Neural progenitor cell (in vitro differentiated cells): Measurements from ENCODE around the gene AKAP6. TPM values are rescaled to one million over a fixed set of nuclear protein-coding genes. Genes with fewer than 3 reads are reported as not detected.

ENCODE experiments used
- DNase-seq: peaks from one replicate; pipeline ENCODE4 v3.0.0-alpha.2; 2016; ENCODE audit warnings: low spot score
- H2AFZ ChIP-seq: fragments of 200-600 bp; sonication (generic); replicated peaks from 2 replicates; pipeline ENCODE4 v1.6.1; 2016; ENCODE audit warnings: antibody characterized with exemption
- H3F3A ChIP-seq: fragments of 200-600 bp; sonication (generic); 2 replicates; pipeline ENCODE4 v1.6.1; 2016; ENCODE audit warnings: antibody characterized with exemption, low read depth
- H3K27ac ChIP-seq: fragments of 200-600 bp; sonication (generic); 2 replicates; pipeline ENCODE4 v1.5.1; 2016; ENCODE audit warnings: mild to moderate bottlenecking
- H3K27me3 ChIP-seq: fragments of 200-600 bp; sonication (generic); 2 replicates; pipeline ENCODE4 v1.6.1; 2016; ENCODE audit warnings: mild to moderate bottlenecking, moderate library complexity
- H3K36me3 ChIP-seq: fragments of 200-600 bp; sonication (generic); 2 replicates; pipeline ENCODE4 v1.5.1; 2016
- H3K4me1 ChIP-seq: fragments of 200-600 bp; sonication (generic); 2 replicates; pipeline ENCODE4 v1.6.1; 2016; ENCODE audit warnings: mixed run types
- H3K4me2 ChIP-seq: fragments of 200-600 bp; sonication (generic); 2 replicates; pipeline ENCODE4 v1.6.1; 2016
- H3K4me3 ChIP-seq: fragments of 200-600 bp; sonication (generic); 2 replicates; pipeline ENCODE4 v1.5.1; 2016
- H3K79me2 ChIP-seq: fragments of 200-600 bp; sonication (generic); 2 replicates; pipeline ENCODE4 v1.6.1; 2016; ENCODE audit warnings: low read depth
- H3K9ac ChIP-seq: fragments of 200-600 bp; sonication (generic); 2 replicates; pipeline ENCODE4 v1.6.1; 2016
- H3K9me3 ChIP-seq: fragments of 200-600 bp; sonication (generic); 2 replicates; pipeline ENCODE4 v1.5.1; 2016; ENCODE audit warnings: low read depth
- H4K20me1 ChIP-seq: fragments of 200-600 bp; sonication (generic); 2 replicates; pipeline ENCODE4 v1.6.1; 2016; ENCODE audit warnings: low read depth
- H3K27ac Mint-ChIP-seq: 3 replicates; pipeline ENCODE4 v1.8.0; 2021; ENCODE audit warnings: mixed read lengths
- H3K27me3 Mint-ChIP-seq: 2 replicates; pipeline ENCODE4 v1.8.0; 2022; ENCODE audit warnings: low read depth, mild to moderate bottlenecking, inconsistent platforms, moderate library complexity, mixed read lengths; ENCODE audit not compliant: insufficient read depth
- H3K36me3 Mint-ChIP-seq: 3 replicates; pipeline ENCODE4 v1.8.0; 2021; ENCODE audit warnings: mixed read lengths
- H3K4me1 Mint-ChIP-seq: 3 replicates; pipeline ENCODE4 v1.8.0; 2021; ENCODE audit warnings: mixed read lengths
- H3K4me3 Mint-ChIP-seq: 3 replicates; pipeline ENCODE4 v1.8.0; 2021; ENCODE audit warnings: mild to moderate bottlenecking, moderate library complexity, mixed read lengths
- H3K9me3 Mint-ChIP-seq: 3 replicates; pipeline ENCODE4 v1.8.0; 2020; ENCODE audit warnings: mixed read lengths
- EZH2 ChIP-seq: fragments of 200-600 bp; sonication (generic); IDR thresholded peaks from 2 replicates; pipeline ENCODE4 v1.6.1; 2017; ENCODE audit warnings: antibody characterized with exemption, mild to moderate bottlenecking, moderate library complexity
- EZH2phosphoT487 ChIP-seq: fragments of 200-600 bp; sonication (generic); IDR thresholded peaks from 2 replicates; pipeline ENCODE4 v1.6.1; 2017; ENCODE audit warnings: antibody characterized with exemption
- total RNA-seq: library from RNA; depleted of rRNA; stranded (reverse); fragments of >200 nt; gene quantifications from 2 replicates; pipeline ENCODE4 v1.2.3, GENCODE V29; 2015; ENCODE audit warnings: low replicate concordance
- TF ChIP-seq, protein P1 (sequence below): fragments of 200-600 bp; sonication (generic); IDR thresholded peaks from 2 replicates; pipeline ENCODE4 v1.5.1; 2017; ENCODE audit warnings: antibody characterized with exemption, mild to moderate bottlenecking

The AKAP6 gene
- total RNA-seq, 1 donor from 2014 or later = 3.7 TPM

DNA sequence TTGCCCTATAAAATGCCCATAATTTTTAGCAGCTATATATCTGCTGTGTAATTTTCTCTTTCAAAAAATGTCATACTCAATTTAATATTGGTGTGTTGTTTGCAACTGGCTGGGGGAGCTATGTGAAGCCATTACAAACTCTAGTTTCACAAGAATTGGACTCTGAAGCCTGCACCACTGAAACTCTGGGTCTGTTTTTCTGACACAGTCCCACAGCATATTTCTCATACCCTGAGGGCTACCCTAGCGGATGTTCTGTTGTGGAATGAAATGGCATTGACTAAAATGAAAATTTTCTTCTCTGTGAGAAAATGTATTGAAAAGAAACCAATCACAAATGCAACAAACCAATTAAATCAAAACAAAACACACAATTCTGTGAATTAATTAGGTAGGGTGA is 325.0 kb downstream of the AKAP6 start:
- no peak overlapping the region for H3K4me3 Mint-ChIP-seq
- Histone ChIP-seq H3K36me3 (no peaks in the 10 kb centered on the region), H3K4me2 (no peak overlapping the region), H3K9me3 (no peaks in the 10 kb centered on the region), H3K79me2 (no peaks in the 10 kb centered on the region), H3K27ac (no peak overlapping the region), H2AFZ (no peak overlapping the region), H3K9ac (no peak overlapping the region), H3K4me1 (no peaks in the 10 kb centered on the region), H3K4me3 (no peak overlapping the region), H3K27me3 (no peaks in the 10 kb centered on the region), H4K20me1 (no peaks in the 10 kb centered on the region), H3F3A (no peaks in the 10 kb centered on the region)
- no peaks in the 10 kb centered on the region for H3K36me3 Mint-ChIP-seq
- H3K27me3 Mint-ChIP-seq = no peaks in the 10 kb centered on the region
- no peak for DNase-seq
- H3K4me1 Mint-ChIP-seq = no peaks in the 10 kb centered on the region
- TF ChIP-seq, protein P1, sequence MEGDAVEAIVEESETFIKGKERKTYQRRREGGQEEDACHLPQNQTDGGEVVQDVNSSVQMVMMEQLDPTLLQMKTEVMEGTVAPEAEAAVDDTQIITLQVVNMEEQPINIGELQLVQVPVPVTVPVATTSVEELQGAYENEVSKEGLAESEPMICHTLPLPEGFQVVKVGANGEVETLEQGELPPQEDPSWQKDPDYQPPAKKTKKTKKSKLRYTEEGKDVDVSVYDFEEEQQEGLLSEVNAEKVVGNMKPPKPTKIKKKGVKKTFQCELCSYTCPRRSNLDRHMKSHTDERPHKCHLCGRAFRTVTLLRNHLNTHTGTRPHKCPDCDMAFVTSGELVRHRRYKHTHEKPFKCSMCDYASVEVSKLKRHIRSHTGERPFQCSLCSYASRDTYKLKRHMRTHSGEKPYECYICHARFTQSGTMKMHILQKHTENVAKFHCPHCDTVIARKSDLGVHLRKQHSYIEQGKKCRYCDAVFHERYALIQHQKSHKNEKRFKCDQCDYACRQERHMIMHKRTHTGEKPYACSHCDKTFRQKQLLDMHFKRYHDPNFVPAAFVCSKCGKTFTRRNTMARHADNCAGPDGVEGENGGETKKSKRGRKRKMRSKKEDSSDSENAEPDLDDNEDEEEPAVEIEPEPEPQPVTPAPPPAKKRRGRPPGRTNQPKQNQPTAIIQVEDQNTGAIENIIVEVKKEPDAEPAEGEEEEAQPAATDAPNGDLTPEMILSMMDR = no peak
- TF ChIP-seq EZH2phosphoT487 (no peak), EZH2 (no peak)
- no peaks in the 10 kb centered on the region for H3K9me3 Mint-ChIP-seq
- H3K27ac Mint-ChIP-seq = no peak overlapping the region

DNA sequence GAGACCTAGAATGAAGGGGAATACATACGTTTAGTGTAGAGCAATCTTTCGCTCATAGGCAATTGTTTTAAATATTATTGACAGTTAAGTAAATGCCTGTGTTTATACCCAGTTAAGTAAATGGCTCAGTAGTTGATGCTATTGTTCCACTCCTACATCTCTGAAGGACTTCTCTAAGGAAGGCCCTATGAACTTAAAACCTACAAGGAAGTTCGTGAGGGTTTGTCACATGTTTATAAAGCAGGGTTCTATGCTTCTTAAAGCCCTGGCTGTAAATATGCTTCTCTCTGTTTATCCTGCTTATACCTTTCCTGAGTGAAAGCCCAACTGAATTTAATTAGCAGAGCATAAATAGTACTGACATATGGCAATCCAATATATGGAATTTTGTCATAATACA is 327.5 kb downstream of the AKAP6 start:
- no peaks in the 10 kb centered on the region for H3F3A ChIP-seq
- no peaks in the 10 kb centered on the region for H3K27me3 ChIP-seq
- Mint-ChIP-seq H3K36me3 (no peaks in the 10 kb centered on the region), H3K27me3 (no peaks in the 10 kb centered on the region), H3K4me1 (no peaks in the 10 kb centered on the region), H3K9me3 (no peaks in the 10 kb centered on the region), H3K4me3 (no peak overlapping the region), H3K27ac (no peak overlapping the region)
- H3K36me3 ChIP-seq = no peaks in the 10 kb centered on the region
- DNase-seq = no peak
- H3K27ac ChIP-seq = no peak overlapping the region
- H3K4me2 ChIP-seq = no peak overlapping the region
- no peak overlapping the region for H3K4me3 ChIP-seq
- H3K9me3 ChIP-seq = no peaks in the 10 kb centered on the region
- H3K9ac ChIP-seq = no peak overlapping the region
- H3K4me1 ChIP-seq = no peaks in the 10 kb centered on the region
- H3K79me2 ChIP-seq = no peaks in the 10 kb centered on the region
- H4K20me1 ChIP-seq = no peaks in the 10 kb centered on the region
- no peak overlapping the region for H2AFZ ChIP-seq
- TF ChIP-seq, protein P1 = no peak
- TF ChIP-seq EZH2 (no peak), EZH2phosphoT487 (no peak)

DNA sequence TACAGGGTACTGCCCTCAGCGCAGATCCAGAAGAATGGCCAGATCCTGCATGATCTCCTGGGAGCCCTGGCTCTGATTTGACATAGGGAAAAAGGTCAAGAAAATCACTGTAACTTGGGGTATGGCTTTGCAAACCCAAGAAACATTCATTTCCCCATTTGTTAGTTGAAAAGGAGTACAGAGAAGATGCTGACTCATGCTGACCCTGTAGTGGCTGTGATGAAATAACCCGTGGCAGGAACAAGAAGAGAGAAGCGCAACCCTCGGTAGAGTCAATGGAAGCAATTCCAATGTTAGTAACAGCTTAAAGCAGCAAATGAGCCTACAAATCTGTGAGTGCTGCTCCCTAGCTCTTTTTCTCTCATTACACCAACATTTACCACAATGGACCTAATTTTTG is 328.0 kb downstream of the AKAP6 start:
- no peaks in the 10 kb centered on the region for H3K36me3 Mint-ChIP-seq
- TF ChIP-seq, protein P1 = no peak
- TF ChIP-seq EZH2 (no peak), EZH2phosphoT487 (no peak)
- Histone ChIP-seq H3K27ac (no peak overlapping the region), H3K79me2 (no peaks in the 10 kb centered on the region), H3K4me2 (no peak overlapping the region), H2AFZ (peak overlapping the region; percentile 26), H3K9ac (no peak overlapping the region), H3F3A (no peaks in the 10 kb centered on the region), H3K27me3 (no peaks in the 10 kb centered on the region), H3K9me3 (no peaks in the 10 kb centered on the region), H3K4me3 (no peak overlapping the region), H4K20me1 (no peaks in the 10 kb centered on the region), H3K36me3 (no peaks in the 10 kb centered on the region), H3K4me1 (no peaks in the 10 kb centered on the region)
- no peaks in the 10 kb centered on the region for H3K9me3 Mint-ChIP-seq
- H3K4me3 Mint-ChIP-seq = no peak overlapping the region
- no peak overlapping the region for H3K27ac Mint-ChIP-seq
- no peaks in the 10 kb centered on the region for H3K4me1 Mint-ChIP-seq
- no peak for DNase-seq
- H3K27me3 Mint-ChIP-seq = no peaks in the 10 kb centered on the region

DNA sequence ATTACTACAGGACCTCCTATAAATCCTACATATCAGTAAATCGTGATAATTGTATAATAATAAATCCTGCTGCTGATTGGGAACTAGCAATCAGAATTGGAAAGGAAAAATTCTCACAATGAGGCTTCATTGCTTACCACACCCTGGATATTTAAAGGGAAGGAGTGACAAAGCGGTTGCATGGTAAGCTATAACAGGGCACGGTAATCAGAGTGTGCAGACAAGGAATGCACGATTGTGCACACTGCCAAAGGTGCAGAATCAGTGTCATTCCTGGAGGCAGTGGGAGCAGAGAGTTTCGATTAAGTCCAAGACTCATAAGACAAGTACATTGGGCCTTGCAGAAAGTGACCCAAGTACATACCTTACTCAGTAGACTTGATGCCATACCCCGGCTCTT is 332.1 kb downstream of the AKAP6 start:
- H3K9me3 Mint-ChIP-seq = no peaks in the 10 kb centered on the region
- Histone ChIP-seq H3K36me3 (no peaks in the 10 kb centered on the region), H3K79me2 (no peaks in the 10 kb centered on the region), H3K9me3 (no peaks in the 10 kb centered on the region), H3K4me2 (no peak overlapping the region), H4K20me1 (no peaks in the 10 kb centered on the region), H2AFZ (no peak overlapping the region), H3F3A (no peaks in the 10 kb centered on the region), H3K4me1 (no peaks in the 10 kb centered on the region), H3K27ac (no peak overlapping the region), H3K4me3 (no peak overlapping the region), H3K9ac (no peak overlapping the region), H3K27me3 (no peaks in the 10 kb centered on the region)
- peaks cover 3% of the 10 kb centered on the region for H3K4me1 Mint-ChIP-seq
- H3K27me3 Mint-ChIP-seq = no peaks in the 10 kb centered on the region
- no peak for DNase-seq
- TF ChIP-seq EZH2phosphoT487 (no peak), EZH2 (no peak)
- TF ChIP-seq, protein P1 = no peak
- H3K36me3 Mint-ChIP-seq = no peaks in the 10 kb centered on the region
- H3K27ac Mint-ChIP-seq = no peak overlapping the region
- no peak overlapping the region for H3K4me3 Mint-ChIP-seq
